Neural cell (in vitro differentiated cells): ENCODE data around the gene IFNL4. TPM values are rescaled to one million over a fixed set of nuclear protein-coding genes. Genes with fewer than 3 reads are reported as not detected.

Experiments
- H2AFZ ChIP-seq: fragments of 200-600, 300-800 bp; sonication (generic), shearing (Covaris generic); 2 replicates; pipeline ENCODE4 v1.6.0; 2014; ENCODE audit warnings: low read depth, mild to moderate bottlenecking, antibody characterized with exemption, low read length, moderate library complexity
- H3F3A ChIP-seq: fragments of 200-600 bp; shearing (Covaris generic); 2 replicates; pipeline ENCODE4 v1.6.1; 2016; ENCODE audit warnings: mild to moderate bottlenecking, moderate library complexity, mixed read lengths, antibody characterized with exemption, low read length; ENCODE audit not compliant: insufficient read depth, poor library complexity, severe bottlenecking
- H3K27ac ChIP-seq: fragments of 200-600, 300-800 bp; sonication (generic), shearing (Covaris generic); 2 replicates; pipeline ENCODE4 v1.5.1; 2014; ENCODE audit warnings: mild to moderate bottlenecking, low read length, moderate library complexity
- H3K27me3 ChIP-seq: fragments of 300-800, 200-600 bp; sonication (generic), shearing (Covaris generic); 2 replicates; pipeline ENCODE4 v1.6.0; 2014; ENCODE audit warnings: mild to moderate bottlenecking, low read depth, low read length, moderate library complexity; ENCODE audit not compliant: insufficient read depth
- H3K36me3 ChIP-seq: fragments of 300-800, 200-600 bp; sonication (generic), shearing (Covaris generic); 2 replicates; pipeline ENCODE4 v1.5.1; 2014; ENCODE audit warnings: mild to moderate bottlenecking, antibody characterized with exemption, low read length, moderate library complexity; ENCODE audit not compliant: insufficient read depth
- H3K4me2 ChIP-seq: fragments of 300-800, 200-600 bp; sonication (generic), shearing (Covaris generic); 2 replicates; pipeline ENCODE4 v1.6.0; 2014; ENCODE audit warnings: mild to moderate bottlenecking, low read length
- H3K4me3 ChIP-seq: fragments of 300-800, 200-600 bp; sonication (generic), shearing (Covaris generic); 2 replicates; pipeline ENCODE4 v1.5.1; 2014; ENCODE audit warnings: mild to moderate bottlenecking, low read length, moderate library complexity
- H3K79me2 ChIP-seq: fragments of 200-600 bp; shearing (Covaris generic); replicated peaks from 2 replicates; pipeline ENCODE4 v1.6.0; 2014; ENCODE audit warnings: mild to moderate bottlenecking, low read length, moderate library complexity; ENCODE audit not compliant: insufficient read depth
- H3K9ac ChIP-seq: fragments of 300-800, 200-600 bp; sonication (generic), shearing (Covaris generic); 2 replicates; pipeline ENCODE4 v1.6.1; 2016; ENCODE audit warnings: mild to moderate bottlenecking, low read length, mixed read lengths
- H3K9me2 ChIP-seq: fragments of 200-600 bp; shearing (Covaris generic); 2 replicates; pipeline ENCODE4 v1.6.1; 2016; ENCODE audit warnings: mild to moderate bottlenecking, low read length, mixed read lengths; ENCODE audit not compliant: insufficient read depth
- H3K9me3 ChIP-seq: fragments of 200-600, 300-800 bp; sonication (generic), shearing (Covaris generic); 2 replicates; pipeline ENCODE4 v1.6.1; 2016; ENCODE audit warnings: mild to moderate bottlenecking, mixed run types, low read length, moderate library complexity, mixed read lengths
- H4K20me1 ChIP-seq: fragments of 200-600 bp; shearing (Covaris generic); 2 replicates; pipeline ENCODE4 v1.6.1; 2016; ENCODE audit warnings: mild to moderate bottlenecking, mixed run types; ENCODE audit not compliant: insufficient read depth
- EP300 ChIP-seq: fragments of 450-650 bp; conservative IDR thresholded peaks from 2 replicates; pipeline ENCODE4 v1.6.1; 2014; ENCODE audit warnings: antibody characterized with exemption, mild to moderate bottlenecking, moderate library complexity; ENCODE audit not compliant: poor library complexity, severe bottlenecking
- EZH2 ChIP-seq: fragments of 200-600, 300-800 bp; shearing (Covaris generic), sonication (generic); IDR thresholded peaks from 2 replicates; pipeline ENCODE4 v1.6.1; 2014; ENCODE audit warnings: antibody characterized with exemption, low read length, borderline replicate concordance, mild to moderate bottlenecking; ENCODE audit not compliant: insufficient read depth, poor library complexity, severe bottlenecking
- MXI1 ChIP-seq: fragments of 450-650 bp; conservative IDR thresholded peaks from 2 replicates; pipeline ENCODE4 v1.6.1; 2014; ENCODE audit warnings: antibody characterized with exemption, mild to moderate bottlenecking; ENCODE audit not compliant: poor library complexity, severe bottlenecking
- POLR2AphosphoS5 ChIP-seq: IDR thresholded peaks from 2 replicates; pipeline ENCODE4 v1.6.1; 2012
- RAD21 ChIP-seq: fragments of 450-650 bp; conservative IDR thresholded peaks from 2 replicates; pipeline ENCODE4 v1.6.1; 2014; ENCODE audit warnings: antibody characterized with exemption, mild to moderate bottlenecking, moderate library complexity
- REST ChIP-seq: IDR thresholded peaks from 2 replicates; pipeline ENCODE4 v1.6.1; 2012; ENCODE audit warnings: borderline replicate concordance
- TAF1 ChIP-seq: IDR thresholded peaks from 2 replicates; pipeline ENCODE4 v1.6.1; 2012; ENCODE audit warnings: low read depth
- polyA plus RNA-seq: library from polyadenylated mRNA; depleted of rRNA; stranded (reverse); fragments of >200 nt; gene quantifications from 2 replicates; pipeline ENCODE4 v1.2.3, GENCODE V29; 2014
- TF ChIP-seq, protein P1 (sequence below): fragments of 450-650 bp; IDR thresholded peaks from 2 replicates; pipeline ENCODE4 v1.5.1; 2014; ENCODE audit warnings: antibody characterized with exemption, mild to moderate bottlenecking, moderate library complexity; ENCODE audit not compliant: poor library complexity, severe bottlenecking

Gene IFNL4
- polyA plus RNA-seq, 1 donor from 2014 or later, result not detected

DNA sequence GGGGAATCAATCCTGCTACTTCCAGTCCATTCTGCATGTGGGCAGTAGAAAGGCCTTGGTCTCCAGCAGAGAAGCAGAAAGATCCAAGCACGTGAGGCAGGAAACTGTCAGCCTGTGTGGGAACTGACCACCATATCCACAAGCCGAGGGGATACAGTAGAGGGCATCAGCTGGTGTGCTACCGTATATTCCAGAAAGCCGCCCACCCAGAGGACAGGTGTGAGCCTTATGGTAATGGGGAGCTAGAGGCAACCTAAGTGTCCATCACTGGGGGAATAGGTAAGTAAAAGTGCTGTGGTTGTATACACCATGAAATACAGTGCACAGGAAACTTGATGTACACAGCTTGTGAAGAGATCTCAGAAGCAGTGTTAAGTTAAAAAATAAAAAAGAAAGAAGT, 44.7 kb upstream of the IFNL4 start:
- Histone ChIP-seq H3F3A (no peaks in the 10 kb centered on the region), H2AFZ (no peak overlapping the region), H3K27ac (no peak overlapping the region), H3K4me3 (no peak overlapping the region), H3K9me2 (no peaks in the 10 kb centered on the region), H3K36me3 (no peaks in the 10 kb centered on the region), H3K9ac (no peak overlapping the region), H3K4me2 (no peak overlapping the region), H3K79me2 (no peaks in the 10 kb centered on the region), H3K9me3 (no peaks in the 10 kb centered on the region), H3K27me3 (peaks cover 9% of the 10 kb centered on the region), H4K20me1 (no peaks in the 10 kb centered on the region)
- TF ChIP-seq POLR2AphosphoS5 (no peak), MXI1 (no peak), EP300 (no peak), EZH2 (no peak), RAD21 (no peak), REST (no peak), TAF1 (no peak)
- TF ChIP-seq, protein P1, sequence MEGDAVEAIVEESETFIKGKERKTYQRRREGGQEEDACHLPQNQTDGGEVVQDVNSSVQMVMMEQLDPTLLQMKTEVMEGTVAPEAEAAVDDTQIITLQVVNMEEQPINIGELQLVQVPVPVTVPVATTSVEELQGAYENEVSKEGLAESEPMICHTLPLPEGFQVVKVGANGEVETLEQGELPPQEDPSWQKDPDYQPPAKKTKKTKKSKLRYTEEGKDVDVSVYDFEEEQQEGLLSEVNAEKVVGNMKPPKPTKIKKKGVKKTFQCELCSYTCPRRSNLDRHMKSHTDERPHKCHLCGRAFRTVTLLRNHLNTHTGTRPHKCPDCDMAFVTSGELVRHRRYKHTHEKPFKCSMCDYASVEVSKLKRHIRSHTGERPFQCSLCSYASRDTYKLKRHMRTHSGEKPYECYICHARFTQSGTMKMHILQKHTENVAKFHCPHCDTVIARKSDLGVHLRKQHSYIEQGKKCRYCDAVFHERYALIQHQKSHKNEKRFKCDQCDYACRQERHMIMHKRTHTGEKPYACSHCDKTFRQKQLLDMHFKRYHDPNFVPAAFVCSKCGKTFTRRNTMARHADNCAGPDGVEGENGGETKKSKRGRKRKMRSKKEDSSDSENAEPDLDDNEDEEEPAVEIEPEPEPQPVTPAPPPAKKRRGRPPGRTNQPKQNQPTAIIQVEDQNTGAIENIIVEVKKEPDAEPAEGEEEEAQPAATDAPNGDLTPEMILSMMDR, result no peak

DNA sequence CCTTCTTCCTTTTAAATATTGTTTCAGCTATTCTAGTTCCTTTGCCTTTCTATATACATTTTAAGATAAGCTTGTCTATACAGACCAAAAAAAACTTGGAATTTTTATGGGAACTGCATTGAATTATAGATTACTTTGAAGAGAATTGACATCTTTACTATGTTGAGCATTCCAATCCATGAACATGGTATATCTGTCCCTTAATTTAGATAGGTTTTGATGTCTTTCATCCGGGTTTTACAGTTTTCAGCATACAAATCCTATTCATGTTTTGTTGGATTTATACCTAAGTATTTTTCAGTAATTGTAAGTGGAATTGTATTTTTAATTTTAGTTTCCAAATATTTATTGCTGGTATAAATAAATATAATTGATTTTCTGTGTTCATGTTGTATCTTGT, 35.4 kb upstream of the IFNL4 start:
- H3K4me3 ChIP-seq, result no peak overlapping the region
- H3F3A ChIP-seq, result no peaks in the 10 kb centered on the region
- H3K27me3 ChIP-seq, result peaks cover under 1% of the 10 kb centered on the region
- no peak overlapping the region for H3K27ac ChIP-seq
- no peak overlapping the region for H3K9ac ChIP-seq
- H3K79me2 ChIP-seq, result no peaks in the 10 kb centered on the region
- H3K4me2 ChIP-seq, result no peak overlapping the region
- H3K9me3 ChIP-seq, result no peaks in the 10 kb centered on the region
- no peak overlapping the region for H2AFZ ChIP-seq
- H3K36me3 ChIP-seq, result no peaks in the 10 kb centered on the region
- TF ChIP-seq REST (no peak), TAF1 (no peak), POLR2AphosphoS5 (no peak), RAD21 (no peak), MXI1 (no peak)
- H4K20me1 ChIP-seq, result no peaks in the 10 kb centered on the region
- no peaks in the 10 kb centered on the region for H3K9me2 ChIP-seq
